Measurements from ENCODE around the gene ETV4. TPM values are rescaled to one million over a fixed set of nuclear protein-coding genes. Genes with fewer than 3 reads are reported as not detected.

The ETV4 gene
- total RNA-seq = 10 to 100 TPM in 1 of 4 donors, 1 to 10 TPM in 3; 3.7 to 11.1 (median 6.9) TPM

GRCh38 chr17:43546319-43547188, at the start of gene ETV4:
Gene ETV4, minus strand, starts transcription at chr17:43546340. Its CDS starts 723 bp downstream, at chr17:43545617.
- peaks cover 0 to 83% (median 0%) of the 10 kb centered on the region in 4 donors for H3K27me3 ChIP-seq
- no peaks in the 10 kb centered on the region for H3K36me3 ChIP-seq
- 0 to 2% methylated on average over 8 to 39 of the region's 46 CpGs for WGBS, 2 donors
- H3K9me3 ChIP-seq = no peaks in the 10 kb centered on the region
- peaks cover 34 to 63% (median 34%) of the 10 kb centered on the region in 3 donors for H3K4me1 ChIP-seq
- DNase-seq = peak; percentile 41
- peak within 1 kb of the TSS; percentile 48 to 75 (median 62) for H3K4me3 ChIP-seq
- intact Hi-C loops (cut with DNase I) = no loop called here
- no peak for TF ChIP-seq CTCF (IDR thresholded peaks at IDR 0.05)
- TF ChIP-seq POLR2A (IDR thresholded peaks at IDR 0.05) = no peak
- peak within 1 kb of the TSS; percentile 63 to 76 (median 76) for H3K27ac ChIP-seq

GRCh38 chr17:43595466-43595865, 49.3 kb upstream of the ETV4 start:
- Histone ChIP-seq H3K4me3 (no peak overlapping the region), H3K36me3 (no peaks in the 10 kb centered on the region), H3K4me1 (peaks cover 9 to 40% (median 20%) of the 10 kb centered on the region in 3 donors), H3K9me3 (no peaks in the 10 kb centered on the region), H3K27ac (no peak overlapping the region), H3K27me3 (no peaks in the 10 kb centered on the region)
- 49 to 100% methylated on average over 3 of the region's 4 CpGs for WGBS, 2 donors
- no peak for TF ChIP-seq POLR2A (IDR thresholded peaks at IDR 0.05)
- TF ChIP-seq CTCF (IDR thresholded peaks at IDR 0.05) = no peak
- intact Hi-C loops (cut with DNase I) = no loop called here
- no peak for DNase-seq

- DNase-seq = no peak
- WGBS, 2 donors = 21 to 30% methylated on average over 22 to 26 of the region's 28 CpGs
- TF ChIP-seq CTCF (IDR thresholded peaks at IDR 0.05) = no peak
- TF ChIP-seq POLR2A (IDR thresholded peaks at IDR 0.05) = no peak
- Histone ChIP-seq H3K9me3 (no peaks in the 10 kb centered on the region), H3K4me1 (peaks cover 9 to 36% (median 19%) of the 10 kb centered on the region in 3 donors), H3K27me3 (no peaks in the 10 kb centered on the region), H3K4me3 (peak overlapping the region in 1 of 4 donors; percentile 6), H3K27ac (peak overlapping the region; percentile 56 to 84 (median 78)), H3K36me3 (no peaks in the 10 kb centered on the region)
- intact Hi-C loops (cut with DNase I) = no loop called here
These were observed 45.8 kb upstream of the ETV4 start for GRCh38 chr17:43591779-43592562.

- intact Hi-C loops (cut with DNase I) = no loop called here
- H3K9me3 ChIP-seq = no peaks in the 10 kb centered on the region
- TF ChIP-seq CTCF (IDR thresholded peaks at IDR 0.05) (no peak), POLR2A (IDR thresholded peaks at IDR 0.05) (no peak)
- WGBS, 2 donors = 78 to 94% methylated on average over 3 of the region's 3 CpGs
- H3K36me3 ChIP-seq = no peaks in the 10 kb centered on the region
- H3K4me3 ChIP-seq = no peak overlapping the region
- no peaks in the 10 kb centered on the region for H3K27me3 ChIP-seq
- peak overlapping the region; percentile 56 to 84 (median 78) for H3K27ac ChIP-seq
- peaks cover 9 to 36% (median 19%) of the 10 kb centered on the region in 3 donors for H3K4me1 ChIP-seq
- DNase-seq = no peak
These were observed 44.9 kb upstream of the ETV4 start for GRCh38 chr17:43591001-43591400.

All from esophagus squamous epithelium (tissue), 5 donors.